Parathyroid adenoma (tissue), 2 donors: Measurements from ENCODE around the gene BAIAP2.

ENCODE experiments used
- H2AFZ ChIP-seq: fragments of 300-600 bp; sonication (generic); one replicate; pipeline ENCODE4 v1.7.0; 2017; ENCODE audit warnings: antibody characterized with exemption, mild to moderate bottlenecking
- H3K27ac ChIP-seq: fragments of 300-600 bp; sonication (generic); one replicate; pipeline ENCODE4 v1.7.0; 2017
- H3K27me3 ChIP-seq: fragments of 300-600 bp; sonication (generic); one replicate; pipeline ENCODE4 v1.7.0; 2017; ENCODE audit warnings: low read length; ENCODE audit not compliant: control insufficient read depth, insufficient read depth
- H3K36me3 ChIP-seq: fragments of 300-600 bp; sonication (generic); one replicate; pipeline ENCODE4 v1.7.0; 2017; ENCODE audit warnings: low read length; ENCODE audit not compliant: control insufficient read depth, insufficient read depth
- H3K4me1 ChIP-seq: fragments of 300-600 bp; sonication (generic); one replicate; pipeline ENCODE4 v1.7.0; 2017; ENCODE audit warnings: control low read depth
- H3K4me2 ChIP-seq: fragments of 300-600 bp; sonication (generic); one replicate; pipeline ENCODE4 v1.7.0; 2017; ENCODE audit warnings: low read length
- H3K4me3 ChIP-seq: fragments of 300-600 bp; sonication (generic); one replicate; pipeline ENCODE4 v1.7.0; 2017; ENCODE audit warnings: low read depth, low read length
- H3K79me2 ChIP-seq: fragments of 300-600 bp; sonication (generic); one replicate; pipeline ENCODE4 v1.7.0; 2017; ENCODE audit warnings: control low read depth
- H3K9ac ChIP-seq: fragments of 300-600 bp; sonication (generic); one replicate; pipeline ENCODE4 v1.7.0; 2017; ENCODE audit warnings: mild to moderate bottlenecking
- H3K9me3 ChIP-seq: fragments of 300-600 bp; sonication (generic); one replicate; pipeline ENCODE4 v1.7.0; 2017; ENCODE audit warnings: low read length; ENCODE audit not compliant: control insufficient read depth
- TF ChIP-seq, protein P1 (sequence below): fragments of 300-600 bp; sonication (generic); IDR thresholded peaks from one replicate; pipeline ENCODE4 v1.7.0; 2017; ENCODE audit warnings: antibody characterized with exemption, mild to moderate bottlenecking
- donor health status: primary hyperparathyroidism.

The BAIAP2 gene

DNA sequence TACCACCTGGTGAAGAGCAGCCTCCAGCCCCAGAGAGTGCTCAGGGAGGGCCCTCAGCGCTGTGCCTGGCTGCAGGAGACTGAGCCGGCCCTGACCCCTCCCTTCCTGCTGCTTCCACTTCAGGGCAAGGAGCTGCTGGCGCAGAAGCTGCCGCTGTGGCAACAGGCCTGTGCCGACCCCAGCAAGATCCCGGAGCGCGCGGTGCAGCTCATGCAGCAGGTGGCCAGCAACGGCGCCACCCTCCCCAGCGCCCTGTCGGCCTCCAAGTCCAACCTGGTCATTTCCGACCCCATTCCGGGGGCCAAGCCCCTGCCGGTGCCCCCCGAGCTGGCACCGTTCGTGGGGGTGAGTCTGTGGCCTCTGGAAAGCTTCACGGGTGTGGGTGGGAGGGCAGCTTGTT lies 68.4 kb downstream of the BAIAP2 start:
- Histone ChIP-seq H3K4me2 (no peak overlapping the region), H3K27me3 (no peaks in the 10 kb centered on the region), H3K9me3 (no peaks in the 10 kb centered on the region), H3K4me3 (no peak overlapping the region), H3K79me2 (no peaks in the 10 kb centered on the region), H3K27ac (no peak overlapping the region), H3K36me3 (no peaks in the 10 kb centered on the region), H2AFZ (no peak overlapping the region), H3K4me1 (peaks cover 2% of the 10 kb centered on the region), H3K9ac (no peak overlapping the region)
- TF ChIP-seq, protein P1, sequence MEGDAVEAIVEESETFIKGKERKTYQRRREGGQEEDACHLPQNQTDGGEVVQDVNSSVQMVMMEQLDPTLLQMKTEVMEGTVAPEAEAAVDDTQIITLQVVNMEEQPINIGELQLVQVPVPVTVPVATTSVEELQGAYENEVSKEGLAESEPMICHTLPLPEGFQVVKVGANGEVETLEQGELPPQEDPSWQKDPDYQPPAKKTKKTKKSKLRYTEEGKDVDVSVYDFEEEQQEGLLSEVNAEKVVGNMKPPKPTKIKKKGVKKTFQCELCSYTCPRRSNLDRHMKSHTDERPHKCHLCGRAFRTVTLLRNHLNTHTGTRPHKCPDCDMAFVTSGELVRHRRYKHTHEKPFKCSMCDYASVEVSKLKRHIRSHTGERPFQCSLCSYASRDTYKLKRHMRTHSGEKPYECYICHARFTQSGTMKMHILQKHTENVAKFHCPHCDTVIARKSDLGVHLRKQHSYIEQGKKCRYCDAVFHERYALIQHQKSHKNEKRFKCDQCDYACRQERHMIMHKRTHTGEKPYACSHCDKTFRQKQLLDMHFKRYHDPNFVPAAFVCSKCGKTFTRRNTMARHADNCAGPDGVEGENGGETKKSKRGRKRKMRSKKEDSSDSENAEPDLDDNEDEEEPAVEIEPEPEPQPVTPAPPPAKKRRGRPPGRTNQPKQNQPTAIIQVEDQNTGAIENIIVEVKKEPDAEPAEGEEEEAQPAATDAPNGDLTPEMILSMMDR, result no peak

DNA sequence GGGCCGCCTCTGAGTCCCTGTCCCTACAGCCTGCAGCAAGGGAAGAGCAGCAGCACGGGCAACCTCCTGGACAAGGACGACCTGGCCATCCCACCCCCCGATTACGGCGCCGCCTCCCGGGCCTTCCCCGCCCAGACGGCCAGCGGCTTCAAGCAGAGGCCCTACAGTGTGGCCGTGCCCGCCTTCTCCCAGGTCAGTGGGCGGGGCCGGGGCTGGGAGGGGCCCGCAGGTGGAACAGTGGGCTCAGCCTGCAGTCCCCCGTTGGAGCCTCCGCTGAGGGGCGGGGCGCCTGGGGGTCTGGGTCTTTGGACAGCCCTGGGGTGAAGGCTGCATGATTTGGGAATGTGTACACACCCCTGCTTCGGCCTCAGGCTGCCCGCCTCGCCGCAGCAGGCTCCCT lies 71.8 kb downstream of the BAIAP2 start:
- H3K27me3 ChIP-seq, result no peaks in the 10 kb centered on the region
- no peaks in the 10 kb centered on the region for H3K9me3 ChIP-seq
- H3K79me2 ChIP-seq, result no peaks in the 10 kb centered on the region
- TF ChIP-seq, protein P1, result no peak
- H3K36me3 ChIP-seq, result no peaks in the 10 kb centered on the region
- H3K9ac ChIP-seq, result no peak overlapping the region
- H3K27ac ChIP-seq, result no peak overlapping the region
- H3K4me2 ChIP-seq, result no peak overlapping the region
- no peaks in the 10 kb centered on the region for H3K4me1 ChIP-seq
- H3K4me3 ChIP-seq, result no peak overlapping the region
- H2AFZ ChIP-seq, result no peak overlapping the region

DNA sequence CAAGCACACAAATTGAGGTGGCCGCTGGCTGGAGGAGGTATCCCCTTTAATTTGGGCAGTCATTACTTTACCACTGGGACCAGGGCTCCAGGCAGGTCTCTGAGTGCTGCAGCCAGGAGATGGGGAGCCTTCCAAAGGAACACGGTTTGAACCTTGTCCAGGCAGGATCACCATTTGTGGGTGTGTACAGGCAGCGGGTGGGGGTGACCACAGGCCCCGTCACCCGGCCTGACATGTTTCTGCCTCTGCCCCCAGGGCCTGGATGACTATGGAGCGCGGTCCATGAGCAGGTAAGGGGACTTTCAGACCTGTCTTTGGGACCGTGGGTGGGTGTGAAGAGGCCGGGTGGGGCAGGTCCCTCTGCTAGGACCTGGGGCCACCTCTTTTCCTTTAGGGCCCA lies 73.3 kb downstream of the BAIAP2 start:
- no peaks in the 10 kb centered on the region for H3K4me1 ChIP-seq
- H3K4me3 ChIP-seq, result no peak overlapping the region
- H3K9me3 ChIP-seq, result no peaks in the 10 kb centered on the region
- H2AFZ ChIP-seq, result no peak overlapping the region
- no peak overlapping the region for H3K4me2 ChIP-seq
- TF ChIP-seq, protein P1, result no peak
- no peak overlapping the region for H3K27ac ChIP-seq
- H3K9ac ChIP-seq, result no peak overlapping the region
- H3K36me3 ChIP-seq, result no peaks in the 10 kb centered on the region
- no peaks in the 10 kb centered on the region for H3K27me3 ChIP-seq
- H3K79me2 ChIP-seq, result no peaks in the 10 kb centered on the region

DNA sequence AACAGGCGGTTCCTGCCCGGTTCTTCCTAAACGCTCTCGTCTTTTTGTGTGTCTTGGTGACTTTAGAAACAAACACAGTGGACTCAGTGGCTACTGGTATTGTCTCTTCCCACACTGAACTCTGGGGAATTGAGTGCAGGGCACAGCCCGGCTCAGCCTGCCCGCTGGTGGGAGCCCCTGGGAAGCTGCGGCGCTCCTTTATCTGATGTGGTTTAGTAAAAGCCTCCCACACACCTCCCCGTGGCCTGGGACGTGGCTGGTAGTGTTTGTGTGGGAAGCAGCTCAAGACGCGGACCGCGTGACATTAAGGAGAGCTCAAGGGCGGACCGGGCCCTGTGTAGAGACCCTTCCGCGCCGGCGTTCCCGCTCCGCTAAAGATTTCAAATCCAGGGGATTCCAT lies 75.0 kb downstream of the BAIAP2 start:
- Histone ChIP-seq H3K9ac (no peak overlapping the region), H3K79me2 (no peaks in the 10 kb centered on the region), H3K4me2 (no peak overlapping the region), H3K27me3 (no peaks in the 10 kb centered on the region), H3K36me3 (no peaks in the 10 kb centered on the region), H3K4me1 (no peaks in the 10 kb centered on the region), H2AFZ (no peak overlapping the region), H3K4me3 (no peak overlapping the region), H3K9me3 (no peaks in the 10 kb centered on the region), H3K27ac (no peak overlapping the region)
- TF ChIP-seq, protein P1, result no peak

DNA sequence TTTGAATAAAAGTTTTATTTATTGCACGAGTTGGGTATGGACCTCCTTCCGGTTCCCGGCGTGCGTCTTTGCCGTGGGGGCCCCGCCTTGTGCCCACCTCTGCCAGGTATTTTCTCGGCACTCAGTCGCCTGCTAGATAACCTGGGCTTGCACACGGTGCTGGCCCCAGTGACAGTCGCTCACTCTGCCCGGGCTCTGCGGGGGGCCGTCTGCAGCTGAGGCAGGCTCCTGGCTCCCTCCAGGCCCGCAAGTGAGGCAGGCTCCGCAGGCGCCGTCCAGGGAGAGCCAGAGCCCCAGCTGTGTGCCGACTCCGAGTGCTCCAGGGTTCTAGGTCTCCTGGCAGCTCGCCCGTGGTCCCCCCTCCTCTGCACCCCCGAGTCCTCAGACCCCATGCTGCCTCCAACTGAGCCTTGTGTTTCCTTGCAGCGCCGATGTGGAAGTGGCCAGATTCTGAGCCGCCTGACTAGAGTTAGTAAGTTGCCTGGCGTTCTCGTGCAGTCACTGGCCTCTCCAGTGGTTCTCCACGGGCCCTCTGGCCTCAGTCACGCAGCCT lies 75.6 kb downstream of the BAIAP2 start:
- H3K9me3 ChIP-seq, result no peaks in the 10 kb centered on the region
- H2AFZ ChIP-seq, result no peak overlapping the region
- H3K36me3 ChIP-seq, result no peaks in the 10 kb centered on the region
- H3K9ac ChIP-seq, result no peak overlapping the region
- H3K79me2 ChIP-seq, result no peaks in the 10 kb centered on the region
- H3K4me1 ChIP-seq, result no peaks in the 10 kb centered on the region
- no peak overlapping the region for H3K27ac ChIP-seq
- H3K4me2 ChIP-seq, result no peak overlapping the region
- TF ChIP-seq, protein P1, result no peak
- H3K4me3 ChIP-seq, result no peak overlapping the region
- no peaks in the 10 kb centered on the region for H3K27me3 ChIP-seq
